HuH-7.5 (cell line): ENCODE measurements around the gene YEATS4.
A peak's percentile ranks its signal among the peaks of the same experiment; 100 is the strongest.

ENCODE experiments used
- DNase-seq: peaks from one replicate; pipeline ENCODE4 v3.0.0; 2011; ENCODE audit warnings: low spot score

Gene YEATS4

DNA sequence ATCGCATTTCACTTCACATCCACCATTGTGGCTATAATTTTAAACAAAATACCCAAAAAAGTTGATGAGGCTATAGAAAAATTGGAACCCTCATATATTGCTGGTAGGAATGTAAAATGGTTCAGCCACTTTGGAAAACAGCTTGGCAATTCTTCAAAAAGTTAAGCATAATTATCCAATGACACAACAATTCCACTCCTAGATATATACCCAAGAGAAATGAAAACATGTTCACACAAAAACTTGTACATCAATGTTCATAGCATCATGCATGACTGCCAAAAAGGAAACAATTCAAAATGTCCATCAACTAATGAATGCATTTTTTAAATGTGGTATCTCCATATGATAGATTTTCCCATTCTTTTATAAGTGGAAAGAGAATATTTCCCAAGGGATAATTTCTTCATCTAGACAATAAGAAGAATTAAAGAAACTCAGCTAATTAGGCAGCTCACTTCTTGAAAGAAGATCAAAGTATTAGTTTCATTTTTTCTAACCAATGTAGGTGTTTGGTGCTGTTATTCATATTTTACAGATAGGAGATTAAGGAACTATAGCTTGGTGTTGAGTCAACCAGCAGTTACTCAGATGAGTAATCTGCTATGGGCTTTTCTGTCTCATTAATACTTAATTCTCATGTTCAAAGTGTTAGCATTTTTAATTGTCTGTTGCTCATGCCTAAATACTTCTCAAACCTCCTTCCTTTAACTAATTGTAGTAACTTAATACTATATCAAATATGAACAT is 32.8 kb downstream of the YEATS4 start:
- no peak for DNase-seq

DNA sequence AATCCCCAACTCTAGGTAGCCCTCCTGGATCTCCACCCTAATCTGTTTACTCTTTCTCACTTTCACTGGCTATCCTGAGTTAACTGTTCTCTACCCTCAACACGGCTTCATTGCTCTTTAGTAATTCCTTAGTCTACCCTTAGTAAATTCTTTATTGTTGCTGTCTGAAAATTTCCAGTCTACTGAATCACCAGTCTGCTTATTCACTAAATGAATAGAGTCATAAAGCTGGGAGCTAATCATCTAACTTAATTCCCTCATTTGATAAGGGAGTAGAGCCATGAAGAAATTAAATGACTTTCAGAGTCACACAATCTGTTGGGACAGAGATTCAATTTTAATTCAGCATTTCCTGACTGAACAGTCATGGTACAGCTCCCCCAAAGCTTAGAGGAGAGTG is 36.5 kb downstream of the YEATS4 start:
- DNase-seq, result no peak

GRCh38 chr12:69396963-69397362 is 37.4 kb downstream of the YEATS4 start:
- no peak for DNase-seq

GRCh38 chr12:69397978-69398377 is 38.4 kb downstream of the YEATS4 start:
- no peak for DNase-seq

GRCh38 chr12:69401940-69402339 is 42.4 kb downstream of the YEATS4 start:
- DNase-seq, result no peak

DNA sequence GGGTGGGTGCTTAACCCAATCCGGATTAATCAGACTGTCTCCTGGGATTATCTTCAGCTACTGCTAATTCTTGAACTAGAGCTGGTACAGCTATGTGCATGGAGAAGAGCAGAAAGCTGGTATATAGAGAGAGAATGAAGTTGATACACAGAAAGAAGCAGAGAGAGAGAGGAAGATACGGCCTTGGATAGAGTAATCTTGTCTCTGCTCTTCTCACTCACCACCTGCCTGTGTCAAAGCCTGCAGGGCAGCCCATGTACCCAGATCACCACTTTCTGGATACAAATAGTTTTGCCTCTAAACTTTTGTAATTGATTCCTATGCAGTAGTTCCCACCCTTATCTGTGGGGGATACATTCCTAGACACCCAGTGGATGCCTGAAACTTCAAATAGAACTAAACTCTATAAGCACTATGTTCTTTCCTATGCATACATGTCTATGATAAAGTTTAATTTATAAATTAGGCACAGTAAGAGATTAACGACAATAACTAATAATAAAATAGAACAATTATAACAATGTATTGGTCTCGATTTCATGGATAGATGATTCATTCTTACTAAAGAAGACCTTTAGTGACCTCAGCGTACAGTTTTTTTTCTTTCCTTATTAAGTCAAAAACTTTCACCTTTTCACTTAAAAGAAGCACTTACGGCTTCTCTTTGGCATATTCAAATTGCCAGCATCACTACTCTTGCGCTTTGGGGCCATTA is 45.5 kb downstream of the YEATS4 start:
- no peak for DNase-seq

- no peak for DNase-seq
These were observed 46.0 kb downstream of the YEATS4 start for GRCh38 chr12:69405566-69405865.

DNA sequence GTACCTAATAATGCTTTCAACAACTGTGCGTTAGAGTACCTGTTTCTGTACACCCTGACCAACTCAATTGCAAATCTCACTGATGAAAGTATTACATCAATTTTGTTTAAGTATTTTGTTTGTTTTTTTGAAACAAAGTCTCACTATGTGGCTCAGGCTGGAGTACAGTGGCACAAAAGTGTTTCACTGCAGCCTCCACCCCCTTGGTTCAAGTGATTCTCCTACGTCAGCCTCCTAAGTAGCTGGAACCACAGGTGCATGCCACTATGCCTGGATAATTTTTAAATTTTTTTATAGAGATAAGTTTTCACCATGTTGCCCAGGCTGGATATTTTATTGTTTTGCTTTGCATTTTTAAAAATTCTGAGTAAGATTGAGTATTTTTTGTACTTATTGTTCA is 46.7 kb downstream of the YEATS4 start:
- DNase-seq, result no peak

- DNase-seq, result no peak
These were observed 51.0 kb downstream of the YEATS4 start for GRCh38 chr12:69410571-69410970.

DNA sequence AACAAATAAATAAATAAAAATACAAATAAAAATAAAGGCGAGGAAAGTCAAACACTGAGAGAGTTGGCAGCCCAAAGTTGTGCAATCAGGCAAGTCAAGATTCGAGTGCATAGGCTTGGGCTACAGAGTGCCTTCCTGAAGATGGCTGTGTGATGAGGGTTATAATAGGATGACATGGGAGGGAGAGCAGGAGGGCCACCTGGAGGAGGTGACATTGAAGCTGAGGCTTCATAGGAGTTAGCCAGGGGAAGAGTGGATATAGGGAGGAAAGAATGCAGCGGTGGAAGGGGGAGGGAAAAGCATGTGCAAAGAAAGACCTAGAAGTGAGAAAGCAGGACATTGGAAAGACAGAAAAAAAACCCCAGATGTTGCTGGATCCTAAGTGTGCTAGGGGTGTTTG is 53.1 kb downstream of the YEATS4 start:
- no peak for DNase-seq

GRCh38 chr12:69415471-69416275 is 56.1 kb downstream of the YEATS4 start:
- DNase-seq, result peak; percentile 27

DNA sequence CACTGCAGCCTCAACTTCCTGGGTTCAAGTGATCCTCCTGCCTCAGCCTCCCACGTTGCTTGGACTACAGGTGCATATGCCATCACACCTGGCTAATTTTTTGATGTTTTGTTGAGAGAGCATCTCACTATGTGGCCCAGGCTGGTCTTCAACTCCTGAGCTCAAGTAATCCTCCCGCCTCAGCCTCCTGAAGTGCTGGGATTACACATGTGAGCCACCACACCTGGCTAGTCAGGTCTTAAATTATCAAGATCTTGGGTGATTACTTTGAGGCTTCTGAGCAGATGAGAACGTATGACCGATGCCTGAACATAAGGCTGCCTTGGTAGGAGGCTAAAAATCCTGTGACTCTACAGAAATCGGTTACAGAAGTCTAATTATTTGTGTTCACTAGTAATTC is 57.7 kb downstream of the YEATS4 start:
- no peak for DNase-seq

DNA sequence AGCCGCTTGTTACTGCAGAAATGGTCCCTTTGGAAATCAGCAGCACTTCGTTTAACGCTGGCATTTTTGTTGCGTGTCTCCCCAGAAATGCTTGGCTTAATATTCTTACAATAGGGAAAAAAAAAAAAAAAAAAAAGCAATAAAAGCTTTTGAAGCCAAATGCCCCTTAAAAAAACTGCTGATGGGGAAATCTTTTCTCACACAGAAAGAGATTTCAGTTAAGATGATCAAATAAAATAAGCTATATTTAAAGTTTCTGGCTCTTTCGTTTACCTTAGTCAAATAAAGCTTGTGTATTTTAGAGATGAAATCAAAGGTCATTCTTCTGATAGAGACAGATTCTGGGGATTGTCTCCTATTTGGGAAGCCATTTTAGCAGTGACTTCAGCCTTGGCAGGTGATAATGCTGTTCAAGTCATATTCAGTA is 58.2 kb downstream of the YEATS4 start:
- no peak for DNase-seq

DNA sequence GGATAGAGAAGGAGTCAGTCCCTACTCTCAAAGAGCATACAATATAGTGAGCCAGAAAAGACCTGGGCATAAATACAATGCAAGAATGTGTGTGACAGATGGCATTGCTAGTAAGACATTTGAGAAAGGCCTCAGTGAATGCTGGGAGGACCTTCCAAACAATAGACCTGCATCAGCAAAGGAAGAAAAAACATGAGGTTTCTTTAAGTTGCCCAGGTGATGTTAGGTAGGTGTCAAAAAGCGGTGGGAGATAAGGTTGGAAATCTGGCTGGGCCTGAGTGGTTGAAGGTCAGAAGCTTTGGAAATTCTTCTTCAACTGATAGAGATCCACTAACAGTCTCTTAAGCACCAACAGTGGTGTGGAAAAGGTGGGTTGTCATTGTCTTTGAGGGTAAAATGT is 60.2 kb downstream of the YEATS4 start:
- no peak for DNase-seq

- no peak for DNase-seq
These were observed 62.0 kb downstream of the YEATS4 start for GRCh38 chr12:69421548-69421947.

DNA sequence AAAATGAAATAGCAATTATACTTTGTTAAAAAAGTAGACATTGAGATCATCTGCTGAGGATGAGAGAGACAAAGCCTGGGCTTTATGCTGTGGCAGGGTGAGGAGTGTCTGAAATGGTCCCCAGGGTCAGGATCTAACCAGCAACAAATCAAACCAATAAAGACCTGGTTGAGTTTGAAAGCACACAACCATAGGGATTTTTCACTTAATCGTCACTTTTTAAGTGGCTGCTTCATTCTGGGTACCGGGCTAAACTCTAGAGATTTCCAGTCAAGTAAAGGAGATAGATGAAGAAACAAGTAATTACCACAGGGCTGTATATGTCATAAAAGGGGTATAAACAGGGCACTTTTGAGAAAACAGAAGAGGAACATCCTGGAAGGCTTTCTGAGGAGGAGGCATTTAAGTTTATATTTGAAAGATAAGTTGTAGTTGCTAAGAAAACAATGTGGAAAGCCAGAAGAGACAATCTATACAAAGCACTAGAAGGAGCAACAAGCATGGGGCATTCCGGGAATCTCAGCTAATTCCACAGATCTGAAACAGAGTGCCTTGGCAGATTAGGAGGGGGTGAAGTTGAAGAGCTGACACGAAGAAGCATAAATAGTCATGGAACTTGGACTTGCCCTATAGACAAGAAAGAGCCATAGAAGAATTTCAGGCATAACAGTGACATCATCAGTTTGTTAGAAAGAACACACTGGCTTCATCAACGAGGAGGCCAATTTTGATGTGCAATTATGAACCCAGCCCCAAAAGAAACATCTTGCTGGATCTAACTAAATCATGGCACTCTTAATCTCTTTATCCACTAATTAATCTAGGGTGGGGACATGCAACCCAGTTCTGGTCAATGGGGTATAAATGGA is 63.7 kb downstream of the YEATS4 start:
- no peak for DNase-seq

GRCh38 chr12:69425417-69425816 is 65.9 kb downstream of the YEATS4 start:
- no peak for DNase-seq

- DNase-seq, result peak; percentile 42
These were observed 69.0 kb downstream of the YEATS4 start for GRCh38 chr12:69428351-69429073.

DNA sequence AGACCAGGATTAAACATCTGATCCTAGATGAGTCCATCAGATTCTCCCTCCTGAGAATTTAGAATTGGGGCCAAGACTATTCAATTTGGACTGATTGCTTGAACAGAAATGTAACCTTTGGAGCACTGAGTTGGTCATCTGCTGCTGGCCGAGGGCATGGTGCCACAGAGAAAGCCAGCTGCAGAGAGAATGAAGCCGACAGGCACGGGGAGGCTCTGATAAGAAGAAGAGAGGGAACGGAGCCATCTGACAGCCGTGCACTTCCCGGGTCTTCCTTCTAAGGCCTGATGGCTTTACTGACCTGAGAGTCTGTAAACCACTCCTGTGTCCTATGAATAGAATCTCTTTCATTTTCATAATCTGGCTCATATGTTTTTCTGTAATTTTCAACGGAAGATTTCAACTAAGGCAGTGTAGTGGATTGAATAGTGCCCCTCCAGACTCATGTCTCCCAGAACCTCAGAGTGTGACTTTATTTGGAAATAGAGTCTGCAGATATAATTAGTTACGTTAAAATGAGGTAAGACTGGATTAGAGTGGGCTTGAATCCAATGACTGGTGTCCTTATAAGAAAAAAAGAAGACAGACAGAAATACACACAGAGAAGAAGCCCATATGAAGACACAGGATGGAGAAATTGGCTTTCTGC is 71.5 kb downstream of the YEATS4 start:
- no peak for DNase-seq

- DNase-seq, result no peak
These were observed 72.2 kb downstream of the YEATS4 start for GRCh38 chr12:69431591-69432222.
